HepG2 (cell line): ENCODE results near the gene SUB1. TPM values are rescaled to one million over a fixed set of nuclear protein-coding genes. Genes with fewer than 3 reads are reported as not detected.

ENCODE experiments used
- CCAR2 ChIP-seq: fragments of 200-400 bp; formaldehyde crosslinking; optimal IDR thresholded peaks from 2 replicates; pipeline ENCODE3; 2018; ENCODE audit warnings: low read depth, mild to moderate bottlenecking, low read length, moderate library complexity
- CEBPG ChIP-seq: IDR thresholded peaks from 2 replicates; pipeline ENCODE4 v1.6.1; 2016
- GATAD1 ChIP-seq: IDR thresholded peaks from 2 replicates; pipeline ENCODE4 v1.6.1; 2016; ENCODE audit warnings: missing genetic modification reagents, missing compliant biosample characterization
- JDP2 ChIP-seq: sonication (generic); formaldehyde crosslinking; IDR thresholded peaks from 2 replicates; pipeline ENCODE4 v1.8.1; 2022; ENCODE audit warnings: missing genetic modification reagents, borderline replicate concordance
- KDM1A ChIP-seq: IDR thresholded peaks from 2 replicates; pipeline ENCODE4 v1.6.1; 2016; ENCODE audit warnings: missing compliant biosample characterization
- KDM5A ChIP-seq: fragments of 200-600 bp; sonication (generic); IDR thresholded peaks from 2 replicates; pipeline ENCODE4 v1.7.0; 2018; ENCODE audit warnings: antibody characterized with exemption, mild to moderate bottlenecking, low read length, borderline replicate concordance
- NFYC ChIP-seq: IDR thresholded peaks from 2 replicates; pipeline ENCODE4 v1.6.1; 2016; ENCODE audit warnings: missing genetic modification reagents, missing compliant biosample characterization
- NR2F6 ChIP-seq, 2 experiments: IDR thresholded peaks; 2 replicates each; pipeline ENCODE4 v1.6.1; 2016; ENCODE audit warnings: antibody characterized with exemption in 1 of 2, mild to moderate bottlenecking in 1 of 2
- RORA ChIP-seq: sonication (generic); formaldehyde crosslinking; IDR thresholded peaks from 2 replicates; pipeline ENCODE4 v1.5.0; 2020; ENCODE audit warnings: mild to moderate bottlenecking, missing genetic modification reagents, moderate library complexity
- RXRB ChIP-seq: IDR thresholded peaks from 2 replicates; pipeline ENCODE4 v1.6.1; 2016; ENCODE audit warnings: borderline replicate concordance, missing genetic modification reagents, missing compliant biosample characterization
- SMAD3 ChIP-seq: sonication (generic); formaldehyde crosslinking; IDR thresholded peaks from 2 replicates; pipeline ENCODE4 v1.4.0; 2020; ENCODE audit warnings: missing genetic modification reagents
- STAG1 ChIP-seq: sonication (generic); formaldehyde crosslinking; IDR thresholded peaks from 2 replicates; pipeline ENCODE4 v1.4.0; 2020; ENCODE audit warnings: missing genetic modification reagents
- ZNF678 ChIP-seq: sonication (generic); formaldehyde crosslinking; IDR thresholded peaks from 2 replicates; pipeline ENCODE4 v1.4.0; 2020; ENCODE audit warnings: mild to moderate bottlenecking, missing genetic modification reagents
- ZNF772 ChIP-seq: sonication (generic); formaldehyde crosslinking; IDR thresholded peaks from 2 replicates; pipeline ENCODE4 v1.5.0; 2020; ENCODE audit warnings: mild to moderate bottlenecking, missing genetic modification reagents
- polyA plus RNA-seq, 8 experiments: library from polyadenylated mRNA; depleted of rRNA in 3 of 8; stranded (reverse) in 7 of 8; unstranded in 1 of 8; fragments of >200 nt; fragmentation: Illumina TruSeq in 4 of 8; extraction: Trizol in 4 of 8; gene quantifications; 2 replicates each; pipeline versions ENCODE4 v1.2.1 to v1.2.3, GENCODE V29; 2011 to 2016; ENCODE audit warnings: low read depth in 4 of 8, missing spikeins in 1 of 8, mixed read lengths in 1 of 8; ENCODE audit not compliant: insufficient read depth in 1 of 8
- total RNA-seq, 5 experiments: library from RNA; depleted of rRNA; stranded (reverse); fragments of >200 nt; fragmentation: Illumina TruSeq; extraction: Trizol; gene quantifications; 2 replicates each; pipeline ENCODE4 v1.2.3, GENCODE V29; 2016; ENCODE audit warnings: low read depth in 1 of 5
- TF ChIP-seq, protein P1 (sequence below): sonication (generic); formaldehyde crosslinking; IDR thresholded peaks from 2 replicates; pipeline ENCODE4 v1.4.0; 2020; ENCODE audit warnings: missing genetic modification reagents
- TF ChIP-seq, protein P2 (sequence below): sonication (generic); formaldehyde crosslinking; IDR thresholded peaks from 2 replicates; pipeline ENCODE4 v1.4.0; 2020; ENCODE audit warnings: missing genetic modification reagents
- TF ChIP-seq, protein P3 (sequence below): sonication (generic); formaldehyde crosslinking; IDR thresholded peaks from 2 replicates; pipeline ENCODE4 v1.8.0; 2022; ENCODE audit warnings: missing genetic modification reagents, low read depth, mild to moderate bottlenecking, borderline replicate concordance
- TF ChIP-seq, protein P4 (sequence below): sonication (generic); formaldehyde crosslinking; IDR thresholded peaks from 2 replicates; pipeline ENCODE4 v1.4.0; 2020; ENCODE audit warnings: missing genetic modification reagents
- TF ChIP-seq, protein P5 (sequence below): sonication (generic); formaldehyde crosslinking; IDR thresholded peaks from 2 replicates; pipeline ENCODE4 v1.4.0; 2020; ENCODE audit warnings: low read depth, mild to moderate bottlenecking, missing genetic modification reagents

The SUB1 gene
- total and polyA plus RNA-seq, 2 of the 13 experiments (the other 11 are each of a cell fraction or from before 2014, with no cell fraction given) = 182 to 693 TPM

DNA sequence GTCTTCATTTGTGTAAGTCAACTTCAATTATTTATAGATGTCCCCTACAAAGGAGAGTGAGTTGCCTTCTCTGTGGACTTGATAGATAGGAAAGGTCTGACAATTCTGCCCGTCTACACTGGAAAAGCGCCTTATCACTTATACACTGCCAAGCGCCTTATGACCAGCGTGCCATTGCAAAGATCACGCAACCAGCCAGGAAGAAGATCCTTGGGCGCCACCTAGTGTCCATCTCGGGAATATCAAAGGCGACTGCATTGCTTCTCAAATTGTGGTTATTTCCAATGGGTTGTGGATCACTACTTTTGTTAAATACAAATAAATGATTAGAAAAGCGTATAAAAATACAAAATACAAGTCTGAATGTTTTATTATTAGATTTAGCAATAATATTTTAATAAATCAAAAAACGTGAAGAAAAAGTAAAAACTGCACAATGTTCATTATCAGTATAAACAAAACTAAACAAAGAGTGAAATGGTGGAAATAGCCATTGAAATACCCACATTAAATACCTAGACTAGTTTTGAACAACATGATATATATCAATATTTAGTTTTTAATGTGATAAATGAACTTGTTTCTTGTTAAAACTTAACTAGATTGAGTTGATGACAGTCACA, 27.8 kb downstream of the SUB1 start (continued):
- TF ChIP-seq, protein P1, sequence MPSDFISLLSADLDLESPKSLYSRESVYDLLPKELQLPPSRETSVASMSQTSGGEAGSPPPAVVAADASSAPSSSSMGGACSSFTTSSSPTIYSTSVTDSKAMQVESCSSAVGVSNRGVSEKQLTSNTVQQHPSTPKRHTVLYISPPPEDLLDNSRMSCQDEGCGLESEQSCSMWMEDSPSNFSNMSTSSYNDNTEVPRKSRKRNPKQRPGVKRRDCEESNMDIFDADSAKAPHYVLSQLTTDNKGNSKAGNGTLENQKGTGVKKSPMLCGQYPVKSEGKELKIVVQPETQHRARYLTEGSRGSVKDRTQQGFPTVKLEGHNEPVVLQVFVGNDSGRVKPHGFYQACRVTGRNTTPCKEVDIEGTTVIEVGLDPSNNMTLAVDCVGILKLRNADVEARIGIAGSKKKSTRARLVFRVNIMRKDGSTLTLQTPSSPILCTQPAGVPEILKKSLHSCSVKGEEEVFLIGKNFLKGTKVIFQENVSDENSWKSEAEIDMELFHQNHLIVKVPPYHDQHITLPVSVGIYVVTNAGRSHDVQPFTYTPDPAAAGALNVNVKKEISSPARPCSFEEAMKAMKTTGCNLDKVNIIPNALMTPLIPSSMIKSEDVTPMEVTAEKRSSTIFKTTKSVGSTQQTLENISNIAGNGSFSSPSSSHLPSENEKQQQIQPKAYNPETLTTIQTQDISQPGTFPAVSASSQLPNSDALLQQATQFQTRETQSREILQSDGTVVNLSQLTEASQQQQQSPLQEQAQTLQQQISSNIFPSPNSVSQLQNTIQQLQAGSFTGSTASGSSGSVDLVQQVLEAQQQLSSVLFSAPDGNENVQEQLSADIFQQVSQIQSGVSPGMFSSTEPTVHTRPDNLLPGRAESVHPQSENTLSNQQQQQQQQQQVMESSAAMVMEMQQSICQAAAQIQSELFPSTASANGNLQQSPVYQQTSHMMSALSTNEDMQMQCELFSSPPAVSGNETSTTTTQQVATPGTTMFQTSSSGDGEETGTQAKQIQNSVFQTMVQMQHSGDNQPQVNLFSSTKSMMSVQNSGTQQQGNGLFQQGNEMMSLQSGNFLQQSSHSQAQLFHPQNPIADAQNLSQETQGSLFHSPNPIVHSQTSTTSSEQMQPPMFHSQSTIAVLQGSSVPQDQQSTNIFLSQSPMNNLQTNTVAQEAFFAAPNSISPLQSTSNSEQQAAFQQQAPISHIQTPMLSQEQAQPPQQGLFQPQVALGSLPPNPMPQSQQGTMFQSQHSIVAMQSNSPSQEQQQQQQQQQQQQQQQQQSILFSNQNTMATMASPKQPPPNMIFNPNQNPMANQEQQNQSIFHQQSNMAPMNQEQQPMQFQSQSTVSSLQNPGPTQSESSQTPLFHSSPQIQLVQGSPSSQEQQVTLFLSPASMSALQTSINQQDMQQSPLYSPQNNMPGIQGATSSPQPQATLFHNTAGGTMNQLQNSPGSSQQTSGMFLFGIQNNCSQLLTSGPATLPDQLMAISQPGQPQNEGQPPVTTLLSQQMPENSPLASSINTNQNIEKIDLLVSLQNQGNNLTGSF = no peak
- TF ChIP-seq, protein P2, sequence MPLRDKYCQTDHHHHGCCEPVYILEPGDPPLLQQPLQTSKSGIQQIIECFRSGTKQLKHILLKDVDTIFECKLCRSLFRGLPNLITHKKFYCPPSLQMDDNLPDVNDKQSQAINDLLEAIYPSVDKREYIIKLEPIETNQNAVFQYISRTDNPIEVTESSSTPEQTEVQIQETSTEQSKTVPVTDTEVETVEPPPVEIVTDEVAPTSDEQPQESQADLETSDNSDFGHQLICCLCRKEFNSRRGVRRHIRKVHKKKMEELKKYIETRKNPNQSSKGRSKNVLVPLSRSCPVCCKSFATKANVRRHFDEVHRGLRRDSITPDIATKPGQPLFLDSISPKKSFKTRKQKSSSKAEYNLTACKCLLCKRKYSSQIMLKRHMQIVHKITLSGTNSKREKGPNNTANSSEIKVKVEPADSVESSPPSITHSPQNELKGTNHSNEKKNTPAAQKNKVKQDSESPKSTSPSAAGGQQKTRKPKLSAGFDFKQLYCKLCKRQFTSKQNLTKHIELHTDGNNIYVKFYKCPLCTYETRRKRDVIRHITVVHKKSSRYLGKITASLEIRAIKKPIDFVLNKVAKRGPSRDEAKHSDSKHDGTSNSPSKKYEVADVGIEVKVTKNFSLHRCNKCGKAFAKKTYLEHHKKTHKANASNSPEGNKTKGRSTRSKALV = no peak
- TF ChIP-seq STAG1 = peak; percentile 99
- TF ChIP-seq, protein P3, sequence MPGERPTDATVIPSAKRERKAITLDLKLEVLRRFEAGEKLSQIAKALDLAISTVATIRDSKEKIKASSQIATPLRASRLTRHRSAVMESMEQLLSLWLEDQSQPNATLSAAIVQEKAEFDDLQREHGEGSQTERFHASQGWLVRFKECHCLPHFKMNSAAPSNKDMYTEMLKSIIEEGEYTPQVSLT (CRISPR knock-in tag) = no peak
- TF ChIP-seq ZNF772 (CRISPR knock-in tag) = no peak
- no peak for TF ChIP-seq RXRB (CRISPR knock-in tag)
- no peak for TF ChIP-seq CCAR2
- TF ChIP-seq GATAD1 (CRISPR knock-in tag) = no peak
- TF ChIP-seq, protein P4, sequence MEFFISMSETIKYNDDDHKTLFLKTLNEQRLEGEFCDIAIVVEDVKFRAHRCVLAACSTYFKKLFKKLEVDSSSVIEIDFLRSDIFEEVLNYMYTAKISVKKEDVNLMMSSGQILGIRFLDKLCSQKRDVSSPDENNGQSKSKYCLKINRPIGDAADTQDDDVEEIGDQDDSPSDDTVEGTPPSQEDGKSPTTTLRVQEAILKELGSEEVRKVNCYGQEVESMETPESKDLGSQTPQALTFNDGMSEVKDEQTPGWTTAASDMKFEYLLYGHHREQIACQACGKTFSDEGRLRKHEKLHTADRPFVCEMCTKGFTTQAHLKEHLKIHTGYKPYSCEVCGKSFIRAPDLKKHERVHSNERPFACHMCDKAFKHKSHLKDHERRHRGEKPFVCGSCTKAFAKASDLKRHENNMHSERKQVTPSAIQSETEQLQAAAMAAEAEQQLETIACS (CRISPR knock-in tag) = no peak
- peak; percentile 64; the same call in 1 of the 2 replicates for TF ChIP-seq SMAD3 (CRISPR knock-in tag)
- no peak for TF ChIP-seq JDP2 (CRISPR knock-in tag)
- TF ChIP-seq KDM1A (CRISPR knock-in tag) = no peak
- no peak for TF ChIP-seq KDM5A
- TF ChIP-seq, protein P5, sequence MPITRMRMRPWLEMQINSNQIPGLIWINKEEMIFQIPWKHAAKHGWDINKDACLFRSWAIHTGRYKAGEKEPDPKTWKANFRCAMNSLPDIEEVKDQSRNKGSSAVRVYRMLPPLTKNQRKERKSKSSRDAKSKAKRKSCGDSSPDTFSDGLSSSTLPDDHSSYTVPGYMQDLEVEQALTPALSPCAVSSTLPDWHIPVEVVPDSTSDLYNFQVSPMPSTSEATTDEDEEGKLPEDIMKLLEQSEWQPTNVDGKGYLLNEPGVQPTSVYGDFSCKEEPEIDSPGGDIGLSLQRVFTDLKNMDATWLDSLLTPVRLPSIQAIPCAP (CRISPR knock-in tag) = no peak
- no peak for TF ChIP-seq NFYC (CRISPR knock-in tag)
- TF ChIP-seq ZNF678 (CRISPR knock-in tag) = no peak
- no peak for TF ChIP-seq NR2F6 (IDR thresholded peaks at IDR 0.05)
- peak; percentile 14; the same call in 1 of the 2 replicates for TF ChIP-seq NR2F6 (CRISPR knock-in tag; IDR thresholded peaks at IDR 0.05)
- TF ChIP-seq RORA (CRISPR knock-in tag) = no peak
- TF ChIP-seq CEBPG (CRISPR knock-in tag) = peak; percentile 69
